GM21786 (cell line): ENCODE data around the gene UNC13B.

ENCODE experiments used
- ATAC-seq: cut with Tn5 transposase; IDR thresholded peaks from one replicate; pipeline ENCODE4 v1.9.1; 2021; ENCODE audit not compliant: unreplicated experiment

Gene UNC13B

GRCh38 chr9:35415402-35416097, 253.7 kb downstream of the UNC13B start:
- no peak for ATAC-seq

DNA sequence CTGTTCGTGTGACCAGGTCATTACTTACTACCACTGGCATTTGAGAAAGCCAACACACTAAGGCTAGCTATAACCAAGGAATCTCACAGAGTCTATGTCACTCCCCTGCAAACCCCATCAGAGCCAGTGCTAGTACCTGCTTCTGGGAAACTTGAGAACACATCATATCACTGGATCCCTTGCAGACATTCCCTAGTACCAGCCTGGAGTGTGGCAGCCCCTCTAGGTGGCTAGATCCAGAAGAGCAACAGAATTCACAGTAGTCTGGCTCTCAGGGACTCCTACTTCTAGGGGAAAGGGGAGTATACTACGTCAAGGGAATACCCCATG, 254.3 kb downstream of the UNC13B start:
- no peak for ATAC-seq

GRCh38 chr9:35422346-35422745, 260.5 kb downstream of the UNC13B start:
- ATAC-seq, result no peak

GRCh38 chr9:35422753-35423152, 260.9 kb downstream of the UNC13B start:
- ATAC-seq, result no peak

GRCh38 chr9:35423499-35423898, 261.7 kb downstream of the UNC13B start:
- ATAC-seq, result no peak

- no peak for ATAC-seq
Measured at GRCh38 chr9:35424356-35425352, 262.8 kb downstream of the UNC13B start.

- ATAC-seq, result no peak
Measured at GRCh38 chr9:35426627-35427026, 264.8 kb downstream of the UNC13B start.

DNA sequence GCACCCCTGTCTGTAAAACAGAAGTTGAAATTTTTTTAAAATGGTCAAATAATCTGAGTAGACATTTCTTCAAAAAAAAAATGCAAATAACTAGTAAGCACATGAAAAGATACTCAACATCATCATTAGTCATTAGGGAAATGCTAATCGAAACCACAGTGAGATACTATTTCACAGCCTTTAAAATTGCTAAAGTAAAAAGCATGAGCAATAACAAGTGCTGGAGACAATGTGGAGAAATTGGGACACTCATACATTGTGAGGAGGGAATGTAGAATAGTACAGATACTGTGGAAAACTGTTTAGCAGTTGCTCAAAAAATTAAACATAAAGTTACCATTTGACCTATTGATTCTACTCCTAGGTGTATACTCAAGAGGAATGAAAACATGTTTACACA, 269.7 kb downstream of the UNC13B start:
- no peak for ATAC-seq

- no peak for ATAC-seq
Measured at GRCh38 chr9:35432076-35432475, 270.3 kb downstream of the UNC13B start.

DNA sequence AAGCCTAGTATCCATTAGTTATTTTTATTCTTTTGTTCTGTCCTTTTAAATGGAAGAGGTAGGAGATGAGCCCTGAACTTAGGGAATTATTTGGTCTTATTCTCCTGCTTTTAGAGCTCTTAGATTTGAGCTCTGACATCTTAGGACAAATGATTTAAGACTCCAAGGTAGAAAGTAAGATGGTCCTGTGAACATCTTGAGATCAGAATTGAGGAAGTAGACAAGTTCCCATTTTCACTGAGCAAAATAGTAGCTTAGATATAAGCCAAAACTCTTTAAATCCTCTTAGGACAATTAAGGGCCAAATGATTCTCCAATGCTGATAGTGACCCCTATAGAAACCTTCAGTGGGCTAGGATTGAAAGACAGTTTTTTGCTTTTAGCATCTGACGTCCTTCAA, 275.1 kb downstream of the UNC13B start:
- ATAC-seq, result no peak

- no peak for ATAC-seq
Measured at GRCh38 chr9:35446012-35446411, 284.2 kb downstream of the UNC13B start.

- no peak for ATAC-seq
Measured at GRCh38 chr9:35448496-35448895, 286.7 kb downstream of the UNC13B start.

GRCh38 chr9:35452481-35452880, 290.7 kb downstream of the UNC13B start:
- no peak for ATAC-seq

- no peak for ATAC-seq
Measured at GRCh38 chr9:35453786-35454185, 292.0 kb downstream of the UNC13B start.
